ENCODE results near the gene MRPL10.
A peak's percentile ranks its signal among the peaks of the same experiment; 100 is the strongest.

Gene MRPL10

DNA sequence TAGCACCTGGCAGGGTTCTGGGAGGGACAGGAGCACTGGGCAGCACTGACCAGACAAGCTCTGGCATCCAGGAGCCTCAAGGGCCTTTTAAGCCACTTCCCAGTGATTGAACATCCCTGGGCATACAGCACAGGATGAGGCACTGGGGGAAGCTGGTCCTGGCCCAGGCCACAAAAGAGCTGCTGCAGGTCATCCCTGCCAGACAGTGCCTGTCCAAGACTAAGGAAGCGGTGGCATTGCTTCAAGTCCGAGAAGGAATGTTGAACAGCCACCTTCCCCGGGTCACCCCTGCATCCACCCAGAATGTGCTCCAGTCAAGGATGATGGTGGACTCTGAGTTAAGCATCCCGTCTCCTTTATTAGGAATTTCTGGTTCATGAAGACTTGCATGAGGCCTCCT, 8.6 kb downstream of the MRPL10 start:
- TF ChIP-seq Cebpa-rat (IDR thresholded peaks at IDR 0.05): no peak
- Histone ChIP-seq H3K4me1 (peaks cover 22 to 37% (median 26%) of the 10 kb centered on the region in 10 experiments), H4K20me1 (peaks cover 0 to 24% (median 5%) of the 10 kb centered on the region in 11 experiments; a peak in 7 of 22 replicates), H3K4me3 (no peak overlapping the region), H3K4me2 (peak overlapping the region in 9 of 11 experiments; percentile 83 to 98 (median 97); a peak in 12 of 22 replicates), H3K9me3 (replicated peaks in 1 of 11) (no peaks in the 10 kb centered on the region), H3K36me3 (peaks cover 59 to 70% (median 64%) of the 10 kb centered on the region in 11 experiments), H3K27me3 (no peaks in the 10 kb centered on the region), H3K9ac (peak overlapping the region in 3 of 11 experiments; percentile 77 to 85 (median 79); a peak in 4 of 22 replicates), H3K27ac (peak overlapping the region in 3 of 11 experiments; percentile 69 to 79 (median 73); a peak in 3 of 22 replicates)

DNA sequence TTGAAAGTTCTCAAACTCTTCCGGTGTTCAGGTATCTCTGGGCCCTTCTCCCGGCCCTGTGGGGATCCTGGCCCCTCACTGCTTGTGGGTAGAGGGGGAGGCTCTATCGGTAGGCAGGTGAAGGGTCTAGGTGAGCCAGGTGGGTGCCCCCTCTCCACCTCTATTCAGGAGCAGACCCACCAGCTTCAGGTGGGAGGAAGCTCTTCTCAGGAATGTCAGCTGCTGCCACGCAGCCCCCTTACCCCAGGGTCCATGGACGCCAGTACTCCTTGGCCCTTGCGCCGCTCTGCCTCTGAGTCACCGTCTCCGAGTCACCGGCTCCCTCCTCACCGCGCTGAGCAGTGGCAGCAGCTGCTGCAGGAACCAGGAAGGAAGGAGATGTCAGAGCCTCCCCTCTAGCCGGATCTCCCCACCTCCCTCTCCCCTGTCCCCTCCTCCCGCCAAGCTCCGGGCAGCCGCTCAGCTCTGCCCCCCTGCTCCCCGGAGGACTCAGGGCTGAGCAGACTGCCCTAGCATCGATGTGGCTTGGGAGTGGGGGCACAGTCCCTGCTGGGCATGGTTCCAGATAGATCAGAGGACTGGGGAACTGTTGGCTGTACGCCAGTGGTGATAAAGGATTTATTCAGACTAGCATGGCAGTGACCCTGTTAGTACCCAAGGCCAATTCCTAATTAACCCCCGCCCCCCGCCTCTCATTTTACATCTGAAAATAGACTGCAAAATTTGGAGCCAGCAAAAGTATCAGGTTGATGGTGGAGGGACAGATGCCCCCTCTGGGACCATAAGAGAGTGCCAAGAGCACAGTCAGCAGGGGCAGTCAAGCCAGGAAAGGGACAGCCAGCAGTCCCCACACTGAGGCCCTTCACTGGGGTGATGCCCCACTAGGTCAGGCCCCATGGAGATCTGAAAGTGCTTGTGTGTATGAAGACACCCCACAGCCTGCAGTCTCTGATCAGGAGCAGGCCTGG, 9.6 kb downstream of the MRPL10 start, which contains the start of gene OSBPL7:
OSBPL7 (minus strand) TSS at position 371 of the 968 bp plus-strand sequence. CDS start 1,516 bp downstream, outside the sequence.
- no peak for TF ChIP-seq Cebpa-rat (IDR thresholded peaks at IDR 0.05)
- Histone ChIP-seq H3K27ac (peak within 1 kb of the TSS; percentile 6 to 80 (median 71); a peak in 21 of 22 replicates), H3K36me3 (peaks cover 59 to 70% (median 64%) of the 10 kb centered on the region in 11 experiments)

DNA sequence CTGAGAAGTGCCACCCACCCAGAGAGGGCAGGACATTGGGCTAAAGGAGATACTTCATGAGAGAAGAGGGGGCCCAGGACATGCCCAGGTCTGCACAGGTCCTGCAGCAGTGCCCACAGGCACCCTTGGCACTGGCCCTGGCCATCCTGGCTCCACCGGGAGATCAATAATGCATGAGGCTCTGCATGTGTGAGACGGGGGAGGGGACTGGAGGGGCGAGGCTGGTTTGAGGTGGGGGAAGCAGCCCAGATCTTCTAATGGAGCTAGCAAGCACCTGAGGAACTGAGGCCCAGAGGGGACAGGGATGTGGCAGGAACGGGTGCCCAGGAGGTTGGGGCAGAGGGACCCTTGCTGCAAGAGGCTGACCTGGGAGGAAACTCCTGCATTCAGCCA, 10.3 kb downstream of the MRPL10 start:
- H3K9ac ChIP-seq: peak overlapping the region; percentile 73 to 88 (median 80)
- H3K4me3 ChIP-seq: peak overlapping the region; percentile 68 to 92 (median 86)
- H3K4me2 ChIP-seq: peak overlapping the region; percentile 83 to 99 (median 98)
- H3K4me1 ChIP-seq: peaks cover 22 to 37% (median 26%) of the 10 kb centered on the region in 10 experiments
- peaks cover 59 to 70% (median 64%) of the 10 kb centered on the region in 11 experiments for H3K36me3 ChIP-seq
- H3K27me3 ChIP-seq: no peaks in the 10 kb centered on the region
- H4K20me1 ChIP-seq: peaks cover 0 to 24% (median 5%) of the 10 kb centered on the region in 11 experiments; a peak in 7 of 22 replicates
- no peaks in the 10 kb centered on the region for H3K9me3 ChIP-seq (replicated peaks in 1 of 11)
- TF ChIP-seq Cebpa-rat (IDR thresholded peaks at IDR 0.05): no peak
- peak overlapping the region; percentile 6 to 80 (median 71); a peak in 21 of 22 replicates for H3K27ac ChIP-seq

More for the DNA sequence above, 9.6 kb downstream of the MRPL10 start, which contains the start of gene OSBPL7:
- Histone ChIP-seq H4K20me1 (peaks cover 0 to 24% (median 5%) of the 10 kb centered on the region in 11 experiments; a peak in 7 of 22 replicates), H3K9me3 (replicated peaks in 1 of 11) (no peaks in the 10 kb centered on the region), H3K27me3 (no peaks in the 10 kb centered on the region), H3K4me2 (peak within 1 kb of the TSS; percentile 83 to 99 (median 98)), H3K9ac (peak within 1 kb of the TSS; percentile 73 to 88 (median 80)), H3K4me1 (peaks cover 22 to 37% (median 26%) of the 10 kb centered on the region in 10 experiments), H3K4me3 (peak within 1 kb of the TSS; percentile 68 to 92 (median 86))

DNA sequence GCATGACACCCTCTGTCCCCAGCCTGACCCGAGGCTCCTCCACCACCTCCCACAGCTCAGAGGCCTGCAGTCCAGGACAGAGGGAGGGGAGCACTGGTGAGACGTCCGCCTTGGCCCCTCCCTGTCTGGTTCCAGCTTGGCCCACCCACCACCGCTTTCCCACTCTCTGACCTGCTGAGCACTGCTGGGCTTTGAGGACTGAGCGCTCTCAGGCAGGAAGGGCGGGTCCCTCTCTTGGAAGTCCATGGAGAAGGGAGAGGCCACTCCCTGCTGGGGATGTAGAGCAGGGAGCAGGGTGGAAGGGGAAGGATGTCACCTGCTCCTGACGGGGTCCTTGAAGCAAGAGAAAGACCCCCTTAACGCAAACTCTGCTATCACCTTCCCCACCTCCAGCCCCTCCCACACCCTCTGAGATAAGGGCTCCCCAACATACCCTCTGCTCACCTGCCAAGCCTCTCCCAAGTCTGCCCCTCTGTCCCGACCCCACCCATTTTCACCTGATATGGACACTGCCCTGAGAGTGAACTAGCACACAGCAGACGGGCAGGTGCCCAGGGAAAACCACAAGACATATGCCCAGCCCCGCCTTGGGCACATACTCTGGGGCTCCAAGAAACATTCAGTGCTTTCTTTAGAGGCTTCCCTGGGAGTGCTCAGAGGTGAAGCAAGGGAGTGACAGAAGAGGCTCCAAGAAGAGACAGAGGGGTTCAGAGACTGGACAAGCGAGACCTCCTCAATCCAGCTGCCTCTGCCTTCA, 11.1 kb downstream of the MRPL10 start:
- H3K27me3 ChIP-seq: no peaks in the 10 kb centered on the region
- TF ChIP-seq Cebpa-rat (IDR thresholded peaks at IDR 0.05): no peak
- no peaks in the 10 kb centered on the region for H3K9me3 ChIP-seq (replicated peaks in 1 of 11)
- peaks cover 22 to 37% (median 26%) of the 10 kb centered on the region in 10 experiments for H3K4me1 ChIP-seq
- peaks cover 59 to 70% (median 64%) of the 10 kb centered on the region in 11 experiments for H3K36me3 ChIP-seq
- H3K9ac ChIP-seq: peak overlapping the region; percentile 73 to 88 (median 80); a peak in 21 of 22 replicates
- H3K4me2 ChIP-seq: peak overlapping the region; percentile 83 to 99 (median 98)
- H4K20me1 ChIP-seq: peaks cover 0 to 24% (median 5%) of the 10 kb centered on the region in 11 experiments; a peak in 7 of 22 replicates
- peak overlapping the region in 9 of 10 experiments; percentile 72 to 92 (median 86); a peak in 19 of 20 replicates for H3K4me3 ChIP-seq
- H3K27ac ChIP-seq: peak overlapping the region in 2 of 11 experiments; percentile 79 to 80; a peak in 3 of 22 replicates

DNA sequence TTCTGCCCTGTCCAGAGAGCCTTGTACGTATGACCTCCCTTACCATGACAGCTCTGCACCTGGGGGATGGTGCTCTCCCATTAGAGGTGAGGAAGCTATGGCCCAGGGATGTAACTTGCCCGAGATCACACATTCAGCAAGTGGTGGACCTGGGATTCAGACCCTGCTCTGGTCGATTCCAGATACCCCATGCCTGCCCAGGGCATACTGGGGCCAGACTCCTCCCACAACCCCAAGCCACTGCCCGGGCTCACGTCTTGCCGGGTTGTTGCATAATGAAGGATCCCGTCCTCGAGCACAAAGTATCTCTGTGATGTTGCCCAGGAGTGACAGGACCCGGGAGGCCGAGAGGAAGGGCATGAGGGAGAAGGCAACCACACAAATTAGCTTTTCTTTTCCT, 11.9 kb downstream of the MRPL10 start:
- no peak overlapping the region for H3K9ac ChIP-seq
- no peak for TF ChIP-seq Cebpa-rat (IDR thresholded peaks at IDR 0.05)
- no peak overlapping the region for H3K4me2 ChIP-seq
- H4K20me1 ChIP-seq: peaks cover 0 to 24% (median 5%) of the 10 kb centered on the region in 11 experiments; a peak in 7 of 22 replicates
- no peak overlapping the region for H3K27ac ChIP-seq
- H3K4me3 ChIP-seq: no peak overlapping the region
- peaks cover 60 to 70% (median 65%) of the 10 kb centered on the region in 11 experiments for H3K36me3 ChIP-seq
- no peaks in the 10 kb centered on the region for H3K9me3 ChIP-seq (replicated peaks in 1 of 11)
- H3K27me3 ChIP-seq: no peaks in the 10 kb centered on the region
- H3K4me1 ChIP-seq: peaks cover 22 to 37% (median 26%) of the 10 kb centered on the region in 10 experiments

DNA sequence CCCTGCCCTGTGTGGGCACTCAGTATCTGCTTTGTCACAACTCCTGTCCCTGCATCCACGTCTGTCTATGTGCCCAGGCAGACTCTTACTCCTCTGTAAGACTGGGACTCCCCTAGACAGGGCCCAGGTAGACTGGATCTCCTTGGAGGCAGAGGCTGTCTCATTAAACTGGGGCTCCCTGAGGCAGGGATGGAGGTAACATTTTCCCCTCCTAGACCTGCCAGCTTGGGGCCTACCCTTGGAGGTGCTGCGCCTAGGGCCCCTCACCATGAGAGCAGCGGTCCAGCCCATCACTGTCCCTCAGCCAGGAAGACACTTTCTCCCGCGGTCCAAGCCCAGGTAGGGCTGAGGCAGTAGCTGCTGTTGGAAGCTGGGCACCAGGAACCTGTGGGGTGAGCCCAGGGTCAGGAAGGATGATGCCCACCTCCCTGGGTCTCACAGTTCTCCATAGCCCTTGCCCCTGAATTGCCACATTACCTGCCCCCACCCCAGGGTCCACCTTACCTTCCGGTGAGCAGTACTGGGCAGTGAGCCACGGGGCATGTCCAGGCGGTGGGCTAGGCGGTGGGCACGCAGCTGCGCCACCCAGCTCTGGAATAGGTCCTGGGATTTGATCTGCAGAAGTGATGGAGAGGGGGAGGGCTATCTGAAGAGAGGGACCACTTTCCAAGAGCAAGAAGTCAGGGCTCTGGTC, 13.2 kb downstream of the MRPL10 start:
- Histone ChIP-seq H3K27me3 (no peaks in the 10 kb centered on the region), H3K27ac (no peak overlapping the region), H3K4me1 (peaks cover 22 to 31% (median 26%) of the 10 kb centered on the region in 10 experiments), H3K9ac (no peak overlapping the region), H3K36me3 (peaks cover 56 to 69% (median 64%) of the 10 kb centered on the region in 11 experiments), H3K9me3 (replicated peaks in 1 of 11) (no peaks in the 10 kb centered on the region), H3K4me2 (no peak overlapping the region), H3K4me3 (no peak overlapping the region), H4K20me1 (peaks cover 0 to 34% (median 8%) of the 10 kb centered on the region in 11 experiments; a peak in 7 of 22 replicates)
- TF ChIP-seq Cebpa-rat (IDR thresholded peaks at IDR 0.05): no peak

DNA sequence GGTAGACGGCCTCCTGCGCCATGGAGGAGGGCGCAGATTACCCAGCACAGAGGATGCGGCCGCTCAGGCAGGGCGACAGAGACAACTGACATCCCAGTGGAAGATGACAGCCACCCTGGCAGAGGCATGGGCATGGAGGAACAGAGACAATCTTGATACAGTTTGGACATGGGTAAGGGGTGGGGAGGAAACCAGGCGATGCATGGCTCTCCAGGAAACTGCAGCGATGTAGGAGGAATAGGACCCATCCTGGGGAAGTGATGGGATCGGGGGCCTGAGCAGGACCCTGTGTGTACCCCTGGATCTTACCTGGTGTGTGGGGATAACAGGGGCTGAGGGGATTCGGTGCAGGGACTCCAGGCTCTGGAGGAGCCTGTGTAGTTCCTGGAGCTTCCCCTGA, 14.4 kb downstream of the MRPL10 start:
- H3K27me3 ChIP-seq: no peaks in the 10 kb centered on the region
- no peak overlapping the region for H3K4me3 ChIP-seq
- TF ChIP-seq Cebpa-rat (IDR thresholded peaks at IDR 0.05): no peak
- peaks cover 64 to 77% (median 74%) of the 10 kb centered on the region in 11 experiments for H3K36me3 ChIP-seq
- H3K4me2 ChIP-seq: no peak overlapping the region
- peaks cover 15 to 19% (median 16%) of the 10 kb centered on the region in 10 experiments for H3K4me1 ChIP-seq
- no peaks in the 10 kb centered on the region for H3K9me3 ChIP-seq (replicated peaks in 1 of 11)
- no peak overlapping the region for H3K27ac ChIP-seq
- H4K20me1 ChIP-seq: peaks cover 0 to 44% (median 8%) of the 10 kb centered on the region in 11 experiments; a peak in 9 of 22 replicates
- H3K9ac ChIP-seq: no peak overlapping the region
